ENCODE data around the gene PRRT2.

GRCh38 chr16:29810699-29811169 lies 1.3 kb upstream of the PRRT2 start:
- no peak for TF ChIP-seq CTCF (IDR thresholded peaks at IDR 0.05)
- no peak for TF ChIP-seq POLR2AphosphoS5 (IDR thresholded peaks at IDR 0.05)
- TF ChIP-seq EP300 (IDR thresholded peaks at IDR 0.05) = no peak
